Stimulated activated CD8-positive, alpha-beta memory T cell treated with anti-CD3 and anti-CD28 coated beads, Interleukin-15, amount 100 ng/mL, for 1 hour (primary cell): Measurements from ENCODE around the gene C11orf86.

ENCODE experiments used
- DNase-seq: peaks from one replicate; pipeline ENCODE4 v3.0.0-alpha.2; 2020; ENCODE audit warnings: low read depth

C11orf86 gene

DNA sequence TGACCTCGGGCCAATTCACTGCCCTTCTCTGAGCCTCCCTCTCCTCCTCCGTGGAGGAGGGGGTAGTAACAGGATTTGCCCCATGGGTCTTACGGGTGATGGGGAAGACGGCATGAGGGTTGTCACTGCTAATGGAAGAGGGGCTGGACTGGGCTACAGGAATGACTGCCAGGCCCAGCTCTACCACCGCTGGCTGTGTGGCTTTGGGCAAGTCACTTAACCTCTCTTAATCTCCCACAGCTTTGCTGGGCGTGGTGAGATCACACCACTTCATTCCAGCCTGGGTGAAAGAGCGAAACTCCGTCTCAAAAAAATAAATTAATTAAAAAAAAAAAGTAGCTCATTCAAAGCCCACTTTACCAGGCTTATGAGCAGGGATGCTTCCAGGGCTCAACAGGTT, 50.6 kb downstream of the C11orf86 start:
- DNase-seq: no peak
